Stimulated activated CD8-positive, alpha-beta memory T cell treated with anti-CD3 and anti-CD28 coated beads, Interleukin-7, amount 100 ng/mL, for 1 hour (primary cell): Measurements from ENCODE around the gene LRRC7.
"Not testable (repeated sequence)": the region's sequence is repeated elsewhere in the genome, so short reads cannot be mapped to it uniquely, and the experiment has no call there.

Source experiments
- DNase-seq, 2 donors: peaks; one replicate each; pipeline ENCODE4 v3.0.0-alpha.2; 2020; ENCODE audit warnings: low read depth in 2 of 2

The LRRC7 gene

DNA sequence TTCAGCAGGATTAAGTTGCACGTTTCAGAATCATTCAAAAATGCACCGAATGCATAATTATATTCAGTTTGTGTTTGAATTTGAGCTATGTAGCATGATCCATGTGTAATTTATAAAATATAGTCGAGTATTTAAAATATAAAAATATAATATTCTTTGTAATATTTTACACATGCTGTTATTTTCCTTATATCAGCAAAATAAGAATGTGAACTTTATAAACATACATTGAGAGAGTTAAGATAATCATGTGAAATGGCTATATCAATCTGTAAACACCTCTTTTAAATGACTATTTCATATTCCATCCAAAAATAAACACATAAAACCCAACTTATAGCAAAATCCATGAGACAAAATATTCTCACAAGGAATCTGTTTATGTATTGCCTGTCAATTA is 303.7 kb downstream of the LRRC7 start:
- DNase-seq = no peak

DNA sequence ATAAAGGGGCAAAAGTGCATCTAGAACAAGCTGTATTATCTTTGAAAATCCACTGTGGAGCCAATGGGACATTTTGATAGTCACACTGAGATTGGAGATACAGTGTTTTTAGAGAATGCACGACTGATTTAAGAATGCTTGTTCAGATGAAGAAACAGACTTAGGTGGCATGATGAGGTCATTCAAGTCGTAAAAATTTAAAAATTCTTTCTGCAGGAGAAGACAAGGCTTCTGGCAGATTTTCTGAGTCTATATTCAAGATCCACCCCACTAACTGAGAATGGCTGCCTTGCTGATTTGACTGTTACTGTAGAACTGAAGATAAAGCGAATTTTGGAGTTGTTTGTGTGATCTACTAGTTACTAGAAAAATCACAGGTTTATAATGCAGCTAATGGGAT is 310.6 kb downstream of the LRRC7 start:
- no peak for DNase-seq

DNA sequence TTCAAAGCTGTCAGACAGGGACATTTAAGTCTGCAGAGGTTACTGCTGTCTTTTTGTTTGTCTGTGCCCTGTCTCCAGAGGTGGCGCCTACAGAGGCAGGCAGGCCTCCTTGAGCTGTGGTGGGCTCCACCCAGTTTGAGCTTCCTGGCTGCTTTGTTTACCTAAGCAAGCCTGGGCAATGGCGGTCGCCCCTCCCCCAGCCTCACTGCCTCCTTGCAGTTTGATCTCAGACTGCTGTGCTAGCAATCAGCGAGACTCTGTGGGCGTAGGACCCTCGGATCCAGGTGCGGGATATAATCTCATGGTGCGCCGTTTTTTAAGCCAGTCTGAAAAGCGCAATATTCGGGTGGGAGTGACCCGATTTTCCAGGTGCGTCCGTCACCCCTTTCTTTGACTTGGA is 320.3 kb downstream of the LRRC7 start:
- not testable (repeated sequence) for DNase-seq

DNA sequence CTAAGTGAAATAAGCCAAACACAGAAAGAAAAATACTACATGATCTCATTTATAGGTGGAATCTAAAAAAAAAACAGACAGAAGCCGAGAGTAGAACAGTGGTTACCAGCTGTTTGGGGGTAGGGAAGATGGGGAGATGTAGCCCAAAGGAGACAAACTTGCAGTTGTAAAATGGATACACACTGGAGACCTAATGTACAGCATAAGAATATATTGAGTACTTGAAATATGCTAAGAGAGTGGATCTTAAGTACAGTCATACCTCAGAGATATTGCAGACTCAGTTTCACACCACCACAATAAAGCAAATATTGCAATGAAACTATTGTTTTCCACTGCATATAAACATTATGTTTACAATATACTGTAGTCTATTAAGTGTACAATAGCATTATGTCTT is 320.9 kb downstream of the LRRC7 start:
- no peak for DNase-seq

DNA sequence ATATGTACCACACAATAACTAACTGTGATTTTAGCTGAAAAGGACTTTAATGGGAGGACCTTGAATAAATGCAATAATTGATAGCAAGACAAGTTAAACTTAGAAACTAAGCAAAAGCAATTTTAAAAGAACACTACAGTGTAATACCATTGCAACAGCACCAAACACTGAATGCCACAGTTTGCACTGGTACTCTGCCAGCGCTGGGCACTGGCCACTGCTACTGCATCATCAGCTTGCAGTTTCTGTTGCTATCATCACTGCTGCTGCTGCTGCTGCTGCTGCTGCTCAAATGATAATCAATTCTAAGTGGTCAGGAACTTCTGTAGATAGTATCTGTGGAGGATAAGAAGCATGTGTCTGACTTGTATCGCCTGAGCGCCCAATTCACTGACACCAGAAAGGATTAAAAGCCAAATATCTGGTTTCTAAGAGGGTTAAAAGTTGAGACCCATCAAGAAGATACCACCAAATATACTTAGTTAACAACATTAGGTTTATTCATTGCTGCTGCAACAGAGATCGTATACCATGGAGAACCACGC is 330.8 kb downstream of the LRRC7 start:
- DNase-seq = no peak

DNA sequence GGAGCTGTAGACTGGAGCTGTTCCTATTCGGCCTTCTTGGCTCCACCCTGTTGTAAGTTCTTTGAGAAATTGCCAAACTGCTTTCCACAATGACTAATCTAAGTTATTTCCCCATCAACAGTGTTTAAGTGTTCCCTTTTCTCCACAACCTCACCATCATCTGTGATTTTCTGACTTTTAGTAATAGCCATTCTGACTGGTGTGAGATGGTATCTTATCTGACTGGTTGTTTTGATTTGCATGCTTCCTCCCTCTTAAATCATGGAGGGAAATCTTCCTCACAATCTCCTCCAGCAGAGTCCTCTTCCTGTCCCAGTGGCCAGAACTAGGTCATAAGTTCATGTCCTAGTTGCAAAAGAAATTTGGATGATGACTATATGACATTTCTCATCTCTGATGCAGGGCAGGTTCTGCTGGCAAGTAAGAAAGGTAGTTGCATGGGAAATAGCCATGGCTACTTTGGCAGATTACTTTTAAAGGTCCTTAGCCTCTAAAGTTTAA is 343.6 kb downstream of the LRRC7 start:
- DNase-seq = no peak

DNA sequence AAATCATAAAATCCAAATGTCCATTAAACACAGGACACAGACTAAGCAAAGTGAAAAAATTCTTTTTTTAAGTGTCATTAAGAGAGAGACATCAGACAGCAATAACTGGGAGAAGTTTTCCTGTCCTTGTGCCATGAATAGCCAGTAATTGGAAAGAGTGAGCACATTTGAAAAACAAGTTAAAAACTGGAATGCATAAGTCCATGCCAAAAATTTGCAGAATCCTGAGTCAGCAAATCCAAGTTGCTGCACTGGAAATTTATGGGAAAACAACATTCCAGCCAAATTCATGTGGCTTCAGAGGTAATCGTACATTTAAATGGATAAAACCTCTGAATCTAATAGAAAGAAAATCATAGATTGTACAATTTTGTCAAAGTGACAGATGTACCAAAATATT is 346.3 kb downstream of the LRRC7 start:
- DNase-seq = no peak

DNA sequence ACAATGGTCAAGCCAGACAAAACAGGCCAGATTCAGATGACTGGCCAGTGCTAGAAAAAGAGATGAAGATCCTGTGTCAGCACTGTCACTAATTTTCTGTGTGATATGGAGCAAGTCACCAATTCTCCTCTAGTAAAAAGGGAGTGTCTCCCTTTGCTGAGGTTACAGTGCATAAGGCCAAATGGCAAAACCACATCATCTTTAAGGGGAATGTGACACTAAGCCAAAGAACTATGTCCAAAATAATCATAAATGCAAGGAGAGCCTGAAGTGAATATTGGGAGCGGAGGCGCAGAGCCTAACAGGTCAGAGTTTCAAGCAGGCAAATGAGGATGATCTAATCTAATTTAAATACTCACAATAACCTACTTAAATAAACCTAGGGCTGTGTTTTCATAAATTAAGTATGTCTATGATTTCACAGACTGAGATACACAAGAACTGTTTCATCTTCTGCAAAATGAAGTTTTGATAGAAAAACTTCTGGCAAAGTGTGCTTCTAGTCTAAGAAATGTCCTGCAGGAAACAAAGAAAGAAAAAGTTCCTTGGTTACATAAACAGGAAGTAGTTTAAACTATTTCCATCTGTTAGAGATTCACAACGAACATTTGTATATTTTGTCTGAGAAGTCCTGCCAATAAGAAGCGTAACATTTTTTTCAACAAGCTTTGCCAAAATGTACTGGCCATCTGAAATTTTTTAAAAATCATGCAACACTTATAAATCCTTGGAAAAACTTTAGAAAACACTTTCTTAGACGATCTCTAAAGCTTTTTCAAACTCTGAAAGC is 347.4 kb downstream of the LRRC7 start:
- no peak for DNase-seq

DNA sequence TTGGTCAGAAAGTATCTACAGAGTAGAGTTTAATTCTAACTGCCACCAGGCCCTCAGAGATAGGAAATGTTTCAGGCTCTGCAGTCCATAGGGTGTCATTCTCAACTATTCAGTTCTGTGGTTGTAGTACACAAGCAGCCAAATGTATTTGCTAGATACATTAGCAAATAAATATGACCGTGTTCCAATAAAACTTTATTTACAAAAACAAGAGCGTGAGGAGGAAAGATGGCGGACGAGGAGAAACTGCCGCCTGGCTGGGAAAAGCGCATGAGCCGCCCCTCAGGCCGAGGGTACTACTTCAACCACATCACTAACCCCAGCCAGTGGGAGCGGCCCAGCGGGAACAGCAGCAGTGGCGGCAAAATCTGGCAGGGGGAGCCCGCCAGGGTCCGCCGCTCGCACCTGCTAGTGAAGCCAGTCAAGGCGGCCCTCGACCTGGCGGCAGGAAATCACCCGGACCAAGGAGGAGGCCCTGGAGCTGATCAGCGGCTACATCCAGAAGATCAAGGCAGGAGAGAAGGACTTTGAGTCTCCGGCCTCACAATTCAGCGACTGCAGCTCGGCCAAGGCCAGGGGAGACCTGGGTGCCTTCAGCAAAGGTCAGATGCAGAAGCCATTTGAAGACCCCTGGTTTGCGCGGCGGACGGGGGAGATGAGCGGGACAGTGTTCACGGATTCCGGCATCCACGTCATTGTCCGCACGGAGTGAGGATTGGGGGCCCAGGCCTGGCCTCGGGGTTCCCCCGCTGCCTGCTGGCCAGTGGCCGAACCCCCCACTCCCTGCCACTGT is 351.6 kb downstream of the LRRC7 start:
- no peak for DNase-seq

DNA sequence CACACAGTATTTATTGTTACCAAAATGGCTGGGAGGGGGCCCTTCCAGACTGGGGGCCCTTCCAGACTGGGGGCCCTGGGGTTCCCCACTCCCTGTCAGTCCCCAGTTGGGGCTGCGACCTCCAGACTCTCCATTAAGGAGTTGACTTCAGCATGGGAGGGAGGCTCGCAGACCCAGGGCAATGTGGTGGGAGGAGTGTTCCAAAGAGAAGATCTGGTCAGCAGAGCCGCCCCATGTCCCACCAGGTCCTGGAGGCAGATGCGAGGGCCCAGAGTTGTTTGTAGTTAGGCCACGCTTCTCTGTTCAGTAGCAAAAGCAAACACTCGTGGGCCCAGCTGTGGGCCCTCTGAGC is 352.2 kb downstream of the LRRC7 start:
- no peak for DNase-seq

DNA sequence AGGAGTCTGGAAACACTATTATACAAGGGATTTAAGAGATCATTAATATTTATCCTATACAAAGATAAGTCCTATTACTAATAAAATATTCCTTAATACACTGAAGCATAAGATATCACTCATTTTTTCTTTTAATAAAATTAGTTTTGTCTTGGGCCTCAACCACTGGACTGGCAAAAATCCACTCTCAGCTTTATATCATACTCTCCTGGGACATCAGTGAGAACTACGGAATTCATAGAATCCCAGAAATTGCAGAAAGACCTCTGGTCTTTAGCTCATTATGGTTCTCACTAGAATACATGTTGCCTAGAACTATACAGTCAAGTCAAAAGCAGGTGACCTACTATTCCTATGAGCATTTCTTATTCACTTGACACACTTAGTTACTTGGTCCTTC is 352.7 kb downstream of the LRRC7 start:
- no peak for DNase-seq

DNA sequence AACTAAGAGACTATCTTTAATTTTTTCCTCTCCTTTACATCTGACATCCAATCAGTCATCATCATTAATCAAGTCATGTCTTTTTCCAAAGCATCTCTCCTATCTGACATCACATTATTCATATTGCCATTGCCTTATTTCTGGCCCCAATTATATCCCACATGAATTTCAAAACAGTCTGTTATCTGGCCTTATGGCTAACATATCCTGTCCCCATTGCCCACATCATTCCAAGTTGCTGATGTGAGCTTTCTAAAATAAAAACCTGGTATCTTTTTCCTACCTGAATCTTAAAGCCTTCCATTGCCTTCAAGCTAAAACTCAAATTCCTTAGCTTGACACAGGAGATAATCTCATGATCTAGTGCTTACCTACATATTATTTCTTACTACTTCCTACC is 353.8 kb downstream of the LRRC7 start:
- no peak for DNase-seq

DNA sequence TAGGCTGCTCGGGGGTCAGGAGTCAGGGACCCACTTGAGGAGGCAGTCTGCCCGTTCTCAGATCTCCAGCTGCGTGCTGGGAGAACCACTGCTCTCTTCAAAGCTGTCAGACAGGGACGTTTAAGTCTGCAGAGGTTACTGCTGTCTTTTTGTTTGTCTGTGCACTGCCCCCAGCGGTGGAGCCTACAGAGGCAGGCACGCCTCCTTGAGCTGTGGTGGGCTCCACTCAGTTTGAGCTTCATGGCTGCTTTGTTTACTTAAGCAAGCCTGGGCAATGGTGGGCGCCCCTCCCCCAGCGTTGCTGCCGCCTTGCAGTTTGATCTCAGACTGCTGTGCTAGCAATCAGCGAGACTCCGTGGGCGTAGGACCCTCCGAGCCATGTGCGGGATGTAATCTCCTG is 360.5 kb downstream of the LRRC7 start:
- not testable (repeated sequence) for DNase-seq

DNA sequence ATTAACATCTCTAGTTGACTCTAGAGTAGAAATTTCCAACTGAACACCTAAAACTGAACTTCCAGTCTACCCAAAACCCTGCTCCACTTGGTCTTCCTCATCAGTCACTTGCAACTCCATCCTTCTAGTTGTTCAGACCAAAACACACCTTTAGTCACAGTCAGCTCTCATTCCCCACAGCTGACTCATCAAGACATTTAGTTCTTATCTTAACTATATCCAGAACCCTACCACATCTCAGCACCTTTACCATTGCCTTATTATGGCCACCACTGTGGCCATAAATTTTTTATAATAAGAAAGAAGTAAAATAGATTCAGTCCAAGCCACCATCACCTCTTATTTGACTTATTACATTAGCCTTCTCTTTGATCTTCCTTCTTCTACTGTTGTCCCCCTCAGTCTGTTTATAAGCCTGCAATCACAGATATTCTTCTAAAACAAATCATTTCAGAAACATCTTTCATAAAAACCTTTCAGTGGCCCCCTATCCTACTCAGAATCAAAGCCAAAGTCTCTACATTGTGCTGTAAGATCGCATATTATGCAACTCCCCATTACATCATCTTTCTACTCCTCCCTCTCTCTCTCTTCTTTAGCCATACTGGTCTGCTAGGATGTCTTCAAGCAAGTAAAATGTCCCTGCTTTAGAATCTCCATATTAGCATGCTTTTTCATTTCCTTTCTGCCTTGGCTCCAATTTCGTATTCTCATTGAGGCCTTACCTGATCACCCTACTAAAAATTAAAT is 361.8 kb downstream of the LRRC7 start:
- no peak for DNase-seq

DNA sequence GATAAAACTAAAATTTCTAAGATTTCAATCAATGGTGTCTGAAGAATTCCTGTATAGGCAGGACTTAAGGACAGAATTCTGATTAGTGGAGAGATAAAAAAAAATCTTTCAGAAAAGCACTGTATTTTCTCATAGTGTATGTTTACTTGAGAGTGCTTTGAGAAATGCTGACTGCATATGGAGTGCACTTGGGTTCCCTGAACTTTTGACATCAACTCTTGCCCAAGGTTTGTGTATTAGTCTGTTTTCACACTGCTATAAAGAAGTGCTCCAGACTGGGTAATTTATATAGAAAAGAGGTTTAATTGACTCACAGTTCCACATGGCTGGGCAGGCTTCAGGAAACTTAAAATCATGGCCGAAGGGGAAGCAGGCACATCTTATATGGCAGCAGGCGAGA is 362.7 kb downstream of the LRRC7 start:
- no peak for DNase-seq

DNA sequence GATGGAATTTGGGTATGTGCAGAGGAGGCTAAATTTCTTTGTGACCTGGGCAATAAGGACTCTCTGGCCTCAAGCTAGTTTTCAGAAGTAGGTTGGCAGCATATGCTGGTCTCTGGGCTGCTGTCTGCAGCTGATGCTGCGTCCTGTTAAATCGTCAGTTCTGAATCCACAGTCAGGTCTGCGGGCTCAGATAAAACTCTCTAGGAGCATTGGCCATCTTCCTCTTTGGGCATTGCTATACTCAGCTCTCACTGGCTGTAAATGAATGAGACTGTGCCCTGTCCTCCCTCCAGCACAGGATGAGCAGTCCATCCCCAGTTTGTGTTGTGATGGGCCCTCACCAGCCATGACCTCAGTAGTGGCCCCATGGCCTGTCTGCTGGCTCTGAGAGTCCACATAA is 365.0 kb downstream of the LRRC7 start:
- no peak for DNase-seq

DNA sequence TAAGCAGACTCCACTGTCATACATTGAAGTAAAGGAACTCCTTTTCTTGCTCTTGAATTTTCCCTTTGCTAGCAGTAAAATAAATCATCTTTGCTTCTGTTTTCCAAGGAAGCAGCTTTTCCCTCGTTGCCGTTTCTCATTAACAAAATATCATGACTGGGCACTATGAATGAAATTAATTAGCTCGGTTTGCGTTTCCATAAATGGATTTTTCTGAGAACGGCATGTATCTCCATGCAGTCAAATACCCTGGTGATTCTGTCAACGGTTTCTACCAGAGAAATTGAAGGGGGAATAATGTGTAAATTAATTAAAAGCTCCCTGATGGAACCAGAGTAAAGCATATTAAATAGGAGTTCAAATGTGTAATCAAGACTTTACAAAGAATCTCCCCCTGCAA is 372.5 kb downstream of the LRRC7 start:
- no peak for DNase-seq

DNA sequence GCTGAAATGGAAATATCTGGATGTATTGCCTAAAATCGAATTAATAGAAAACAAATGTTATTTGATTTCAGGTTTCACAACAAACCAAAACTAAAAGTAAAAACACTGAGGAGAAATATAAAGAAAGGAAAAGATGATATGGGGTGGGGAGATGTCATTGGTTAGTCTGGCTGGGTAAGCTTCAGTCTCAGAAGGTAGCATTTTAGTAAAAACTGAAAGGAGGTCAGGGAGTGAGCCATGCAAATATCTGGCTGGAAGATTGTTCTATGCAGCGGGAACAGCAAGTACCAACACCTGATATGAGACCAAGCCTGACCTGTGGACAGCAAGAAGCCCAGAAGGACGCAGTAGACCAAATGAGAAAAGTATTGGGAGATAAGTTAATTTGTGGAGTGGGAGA is 373.1 kb downstream of the LRRC7 start:
- no peak for DNase-seq

DNA sequence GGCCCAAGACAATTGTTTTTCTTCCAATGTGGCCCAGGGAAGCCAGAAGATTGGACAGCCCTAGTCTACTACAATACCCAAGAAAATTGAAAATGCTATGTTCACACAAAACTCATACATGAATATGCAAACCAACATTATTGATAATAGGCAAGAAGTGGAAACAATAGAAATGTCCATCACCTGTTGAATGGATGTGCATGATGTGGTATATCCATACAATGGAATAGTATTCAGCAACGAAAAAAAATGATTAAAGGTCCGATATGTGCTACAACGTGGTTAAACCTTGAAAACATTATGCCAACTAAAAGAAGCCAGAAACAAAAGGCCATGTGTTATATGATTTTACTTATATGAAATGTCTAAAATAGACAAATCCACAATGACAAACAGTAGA is 375.3 kb downstream of the LRRC7 start:
- no peak for DNase-seq

DNA sequence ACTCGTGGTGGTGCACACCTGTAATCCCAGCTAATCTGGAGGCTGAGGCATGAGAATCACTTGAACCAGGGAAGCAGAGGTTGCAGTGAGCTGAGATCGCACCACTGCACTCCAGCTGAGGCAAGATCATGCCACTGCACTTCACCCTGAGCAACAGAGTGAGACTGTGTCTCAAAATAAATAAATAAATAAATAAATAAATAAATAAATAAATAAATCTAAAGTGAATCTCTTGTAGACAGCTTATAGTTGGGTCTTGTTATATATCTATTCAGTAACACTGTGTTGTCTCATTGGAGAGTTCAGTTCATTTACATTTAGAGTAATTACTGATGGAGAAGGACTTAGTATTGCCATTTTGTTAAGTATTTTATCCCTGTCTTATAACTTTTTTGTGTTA is 379.2 kb downstream of the LRRC7 start:
- no peak for DNase-seq

DNA sequence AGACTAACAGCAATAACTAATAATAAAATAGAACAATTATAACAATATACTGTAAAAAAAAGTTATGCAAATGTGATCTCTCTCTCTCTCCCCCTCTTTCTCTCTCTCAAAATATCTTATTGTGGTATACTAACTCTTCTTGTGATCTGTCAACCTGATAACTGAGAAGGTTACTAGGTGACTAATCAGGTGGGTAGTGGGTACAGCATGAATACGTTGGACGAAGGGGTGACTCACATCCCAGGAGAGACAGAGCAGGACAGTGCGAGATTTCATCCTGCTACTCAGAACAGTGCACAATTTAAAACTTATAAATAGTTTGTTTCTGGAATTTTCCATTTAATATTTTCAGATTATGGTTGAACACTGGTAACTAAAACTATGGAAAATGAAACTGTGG is 380.1 kb downstream of the LRRC7 start:
- no peak for DNase-seq

DNA sequence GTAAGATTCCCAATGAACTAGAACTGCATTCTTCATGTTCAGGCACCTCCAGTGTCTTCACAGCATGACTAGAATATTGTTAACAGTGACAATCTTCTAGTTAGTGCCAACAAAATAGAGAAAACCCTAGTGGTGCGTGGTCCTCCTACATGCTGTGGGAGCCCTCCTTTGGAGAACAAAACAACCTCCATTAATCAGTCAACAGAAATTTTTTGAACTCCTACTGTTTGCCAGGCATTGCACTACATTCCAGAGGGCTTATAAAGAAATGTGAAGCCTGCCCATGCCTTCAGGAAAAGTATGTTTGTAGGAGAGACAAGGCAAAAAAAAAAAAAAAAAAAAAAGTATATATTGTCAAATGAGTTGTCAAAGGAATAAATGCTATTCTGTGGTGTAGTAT is 385.0 kb downstream of the LRRC7 start:
- DNase-seq = no peak
